Liver (tissue), 9 donors: ENCODE data around the gene PAWR. TPM values are rescaled to one million over a fixed set of nuclear protein-coding genes. Genes with fewer than 3 reads are reported as not detected.

Experiments
- DNase-seq: peaks from one replicate; pipeline ENCODE4 v3.0.0-alpha.2; 2017; ENCODE audit warnings: low spot score
- H3K27ac ChIP-seq, 2 donors: one replicate each; pipeline ENCODE4 v1.7.0; 2013; ENCODE audit warnings: inconsistent platforms in 2 of 2, low read length in 2 of 2, control low read depth in 1 of 2, low read depth in 1 of 2, mild to moderate bottlenecking in 1 of 2
- H3K27me3 ChIP-seq, 4 donors: one replicate each; pipeline versions ENCODE4 v1.6.1 to v1.7.0; 2013; ENCODE audit warnings: low read length in 3 of 4, inconsistent platforms in 1 of 4, mild to moderate bottlenecking in 1 of 4, moderate library complexity in 1 of 4; ENCODE audit not compliant: control insufficient read depth in 4 of 4, insufficient read depth in 4 of 4
- H3K36me3 ChIP-seq, 4 donors: one replicate each; pipeline versions ENCODE4 v1.6.1 to v1.7.0; 2013; ENCODE audit warnings: low read length in 3 of 4, mild to moderate bottlenecking in 3 of 4, low read depth in 1 of 4, moderate library complexity in 1 of 4; ENCODE audit not compliant: control insufficient read depth in 4 of 4, insufficient read depth in 3 of 4
- H3K4me1 ChIP-seq, 4 donors: one replicate each; pipeline versions ENCODE4 v1.6.1 to v1.7.0; 2013; ENCODE audit warnings: low read length in 3 of 4, mild to moderate bottlenecking in 3 of 4, moderate library complexity in 1 of 4; ENCODE audit not compliant: control insufficient read depth in 4 of 4, insufficient read depth in 4 of 4
- H3K4me3 ChIP-seq, 3 donors: one replicate each; pipeline versions ENCODE4 v1.6.1 to v1.7.0; 2013; ENCODE audit warnings: low read length in 3 of 3, control low read depth in 1 of 3, low read depth in 1 of 3, mild to moderate bottlenecking in 1 of 3
- H3K9ac ChIP-seq, 2 donors: one replicate each; pipeline ENCODE4 v1.7.0; 2013; ENCODE audit warnings: low read length in 2 of 2, mild to moderate bottlenecking in 2 of 2, moderate library complexity in 2 of 2, control low read depth in 1 of 2, low read depth in 1 of 2
- H3K9me3 ChIP-seq, 4 donors: one replicate each; pipeline versions ENCODE4 v1.6.1 to v1.7.0; 2013; ENCODE audit warnings: low read length in 3 of 4; ENCODE audit not compliant: control insufficient read depth in 4 of 4
- FOXA2 ChIP-seq: IDR thresholded peaks from 2 replicates; pipeline ENCODE4 v1.6.1; 2016; ENCODE audit warnings: antibody characterized with exemption
- GABPA ChIP-seq, 2 donors: IDR thresholded peaks in 1 of 2; conservative IDR thresholded peaks in 1 of 2; 2 replicates each; pipeline ENCODE4 v1.6.1; 2016; ENCODE audit warnings: antibody characterized with exemption in 2 of 2, mild to moderate bottlenecking in 1 of 2, moderate library complexity in 1 of 2
- HNF4G ChIP-seq: IDR thresholded peaks from 2 replicates; pipeline ENCODE4 v1.6.1; 2016; ENCODE audit warnings: antibody characterized with exemption
- JUND ChIP-seq, 2 donors: IDR thresholded peaks; 2 replicates each; pipeline ENCODE4 v1.6.1; 2016; ENCODE audit warnings: antibody characterized with exemption in 2 of 2
- RAD21 ChIP-seq, 2 donors: IDR thresholded peaks; 2 replicates each; pipeline ENCODE4 v1.6.1; 2016; ENCODE audit warnings: antibody characterized with exemption in 2 of 2, mild to moderate bottlenecking in 2 of 2
- RXRA ChIP-seq, 2 donors: IDR thresholded peaks; 2 replicates each; pipeline ENCODE4 v1.6.1; 2017 to 2018; ENCODE audit warnings: antibody characterized with exemption in 2 of 2, mild to moderate bottlenecking in 1 of 2
- SP1 ChIP-seq: IDR thresholded peaks from 2 replicates; pipeline ENCODE4 v1.6.1; 2018; ENCODE audit warnings: antibody characterized with exemption, mild to moderate bottlenecking
- TAF1 ChIP-seq: conservative IDR thresholded peaks from 2 replicates; pipeline ENCODE4 v1.6.1; 2016; ENCODE audit warnings: antibody characterized with exemption, mild to moderate bottlenecking
- YY1 ChIP-seq: IDR thresholded peaks from 2 replicates; pipeline ENCODE4 v1.6.1; 2016; ENCODE audit warnings: antibody characterized with exemption, mild to moderate bottlenecking
- WGBS: extraction: QIAGEN DNeasy Blood & Tissue Kit; methylation state at CpG from one replicate; pipeline ENCODE4 v1.1.7; 2013; 5-methylcytosine and 5-hydroxymethylcytosine counted together
- polyA plus RNA-seq, 2 donors: library from polyadenylated mRNA; stranded (reverse) in 1 of 2; unstranded in 1 of 2; fragments of 200-250 nt in 1 of 2; fragments of >200 nt in 1 of 2; fragmentation: Nextera tagmentation in 1 of 2; extraction: Ambion mirVana in 1 of 2; gene quantifications; one replicate each; pipeline versions ENCODE4 v1.2.1 to v1.2.3, GENCODE V29; 2013 to 2015
- total RNA-seq, 2 donors: library from RNA; depleted of rRNA; stranded (reverse); fragments of >200 nt; gene quantifications; one replicate each; pipeline ENCODE4 v1.2.3, GENCODE V29; 2014
- TF ChIP-seq, protein P1 (sequence below): fragments of 150-350 bp; IDR thresholded peaks from 2 replicates; pipeline ENCODE4 v1.5.1; 2017; ENCODE audit warnings: improper control_type of control experiment, low read depth, low read length; ENCODE audit not compliant: missing input control
- TF ChIP-seq, protein P2 (sequence below): IDR thresholded peaks from 2 replicates; pipeline ENCODE4 v1.6.1; 2016; ENCODE audit warnings: antibody characterized with exemption
- TF ChIP-seq, protein P3 (sequence below): IDR thresholded peaks from 2 replicates; pipeline ENCODE4 v1.6.1; 2016; ENCODE audit warnings: antibody characterized with exemption
- TF ChIP-seq, protein P4 (sequence below): IDR thresholded peaks from 2 replicates; pipeline ENCODE4 v1.6.1; 2016; ENCODE audit warnings: antibody characterized with exemption, mild to moderate bottlenecking
- donor health status: healthy.
- donor health status: healthy.
- donor health status: healthy.
- donor health status: healthy.
- donor health status: healthy.

The PAWR gene
- total and polyA plus RNA-seq, 4 donors: 6.1 to 24.1 (median 9.9) TPM

DNA sequence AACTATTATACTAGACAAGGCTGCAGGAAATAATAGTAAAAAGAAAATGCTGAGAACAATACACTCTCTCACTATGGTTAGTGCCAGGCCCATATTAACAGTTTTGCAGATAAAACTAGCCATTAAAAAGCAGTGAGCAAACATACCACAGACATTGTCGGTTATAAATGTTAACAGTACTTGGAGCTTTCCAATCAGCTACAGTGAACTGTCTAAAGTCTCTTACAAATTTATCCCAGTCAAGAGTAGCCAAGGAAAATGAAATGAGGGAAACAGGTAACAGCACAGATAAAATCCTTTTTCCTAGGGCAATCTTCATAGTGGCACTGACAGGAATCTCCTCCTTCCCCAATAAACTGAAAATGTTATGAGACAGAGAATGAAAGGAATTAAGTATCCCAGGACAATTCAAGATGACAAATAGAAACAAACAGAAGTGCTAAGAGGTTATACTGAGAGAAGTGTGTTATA, 30.8 kb downstream of the PAWR start:
- no peaks in the 10 kb centered on the region for H3K9me3 ChIP-seq
- no peak overlapping the region for H3K9ac ChIP-seq
- no peaks in the 10 kb centered on the region for H3K27me3 ChIP-seq
- no peak for DNase-seq
- H3K4me3 ChIP-seq: no peak overlapping the region
- no peaks in the 10 kb centered on the region for H3K36me3 ChIP-seq
- TF ChIP-seq, protein P1, sequence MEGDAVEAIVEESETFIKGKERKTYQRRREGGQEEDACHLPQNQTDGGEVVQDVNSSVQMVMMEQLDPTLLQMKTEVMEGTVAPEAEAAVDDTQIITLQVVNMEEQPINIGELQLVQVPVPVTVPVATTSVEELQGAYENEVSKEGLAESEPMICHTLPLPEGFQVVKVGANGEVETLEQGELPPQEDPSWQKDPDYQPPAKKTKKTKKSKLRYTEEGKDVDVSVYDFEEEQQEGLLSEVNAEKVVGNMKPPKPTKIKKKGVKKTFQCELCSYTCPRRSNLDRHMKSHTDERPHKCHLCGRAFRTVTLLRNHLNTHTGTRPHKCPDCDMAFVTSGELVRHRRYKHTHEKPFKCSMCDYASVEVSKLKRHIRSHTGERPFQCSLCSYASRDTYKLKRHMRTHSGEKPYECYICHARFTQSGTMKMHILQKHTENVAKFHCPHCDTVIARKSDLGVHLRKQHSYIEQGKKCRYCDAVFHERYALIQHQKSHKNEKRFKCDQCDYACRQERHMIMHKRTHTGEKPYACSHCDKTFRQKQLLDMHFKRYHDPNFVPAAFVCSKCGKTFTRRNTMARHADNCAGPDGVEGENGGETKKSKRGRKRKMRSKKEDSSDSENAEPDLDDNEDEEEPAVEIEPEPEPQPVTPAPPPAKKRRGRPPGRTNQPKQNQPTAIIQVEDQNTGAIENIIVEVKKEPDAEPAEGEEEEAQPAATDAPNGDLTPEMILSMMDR: no peak
- no peaks in the 10 kb centered on the region for H3K4me1 ChIP-seq
- WGBS: 24% methylated on average over 1 of the region's 1 CpG
- no peak overlapping the region for H3K27ac ChIP-seq

DNA sequence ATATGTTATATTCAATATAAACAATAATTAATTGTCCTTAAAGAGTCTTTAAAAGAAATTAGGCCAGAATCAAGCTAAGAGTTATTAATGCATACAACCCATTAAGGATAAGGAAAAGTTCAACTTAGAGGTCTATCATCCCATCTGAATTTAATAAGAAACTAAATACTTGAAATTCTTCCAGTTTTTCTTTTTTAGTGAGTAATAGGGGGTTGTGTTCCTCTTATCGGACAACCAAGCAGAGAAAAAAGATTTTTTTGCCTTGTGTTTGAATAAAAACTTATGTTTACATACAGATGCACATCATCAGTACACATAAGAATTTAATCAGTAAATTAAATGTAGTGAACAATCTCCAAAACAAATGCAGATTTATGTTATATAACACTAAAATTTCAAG, 32.5 kb downstream of the PAWR start:
- Histone ChIP-seq H3K36me3 (no peaks in the 10 kb centered on the region), H3K9me3 (no peaks in the 10 kb centered on the region), H3K27me3 (no peaks in the 10 kb centered on the region), H3K4me3 (no peak overlapping the region), H3K4me1 (no peaks in the 10 kb centered on the region), H3K9ac (no peak overlapping the region), H3K27ac (no peak overlapping the region)
- DNase-seq: no peak
- no peak for TF ChIP-seq JUND (IDR thresholded peaks at IDR 0.05)
- TF ChIP-seq, protein P2, sequence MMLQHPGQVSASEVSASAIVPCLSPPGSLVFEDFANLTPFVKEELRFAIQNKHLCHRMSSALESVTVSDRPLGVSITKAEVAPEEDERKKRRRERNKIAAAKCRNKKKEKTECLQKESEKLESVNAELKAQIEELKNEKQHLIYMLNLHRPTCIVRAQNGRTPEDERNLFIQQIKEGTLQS: no peak
- TF ChIP-seq SP1: no peak
- no peak for TF ChIP-seq FOXA2
- TF ChIP-seq HNF4G: no peak
- TF ChIP-seq YY1: no peak
- no peak for TF ChIP-seq GABPA (IDR thresholded peaks at IDR 0.05 in 1 of 2, conservative IDR thresholded peaks at IDR 0.05 in 1 of 2)
- TF ChIP-seq, protein P3, sequence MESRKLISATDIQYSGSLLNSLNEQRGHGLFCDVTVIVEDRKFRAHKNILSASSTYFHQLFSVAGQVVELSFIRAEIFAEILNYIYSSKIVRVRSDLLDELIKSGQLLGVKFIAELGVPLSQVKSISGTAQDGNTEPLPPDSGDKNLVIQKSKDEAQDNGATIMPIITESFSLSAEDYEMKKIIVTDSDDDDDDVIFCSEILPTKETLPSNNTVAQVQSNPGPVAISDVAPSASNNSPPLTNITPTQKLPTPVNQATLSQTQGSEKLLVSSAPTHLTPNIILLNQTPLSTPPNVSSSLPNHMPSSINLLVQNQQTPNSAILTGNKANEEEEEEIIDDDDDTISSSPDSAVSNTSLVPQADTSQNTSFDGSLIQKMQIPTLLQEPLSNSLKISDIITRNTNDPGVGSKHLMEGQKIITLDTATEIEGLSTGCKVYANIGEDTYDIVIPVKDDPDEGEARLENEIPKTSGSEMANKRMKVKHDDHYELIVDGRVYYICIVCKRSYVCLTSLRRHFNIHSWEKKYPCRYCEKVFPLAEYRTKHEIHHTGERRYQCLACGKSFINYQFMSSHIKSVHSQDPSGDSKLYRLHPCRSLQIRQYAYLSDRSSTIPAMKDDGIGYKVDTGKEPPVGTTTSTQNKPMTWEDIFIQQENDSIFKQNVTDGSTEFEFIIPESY: no peak
- TF ChIP-seq TAF1: no peak
- TF ChIP-seq, protein P1: no peak
- TF ChIP-seq RXRA (IDR thresholded peaks at IDR 0.05): no peak
- TF ChIP-seq, protein P4, sequence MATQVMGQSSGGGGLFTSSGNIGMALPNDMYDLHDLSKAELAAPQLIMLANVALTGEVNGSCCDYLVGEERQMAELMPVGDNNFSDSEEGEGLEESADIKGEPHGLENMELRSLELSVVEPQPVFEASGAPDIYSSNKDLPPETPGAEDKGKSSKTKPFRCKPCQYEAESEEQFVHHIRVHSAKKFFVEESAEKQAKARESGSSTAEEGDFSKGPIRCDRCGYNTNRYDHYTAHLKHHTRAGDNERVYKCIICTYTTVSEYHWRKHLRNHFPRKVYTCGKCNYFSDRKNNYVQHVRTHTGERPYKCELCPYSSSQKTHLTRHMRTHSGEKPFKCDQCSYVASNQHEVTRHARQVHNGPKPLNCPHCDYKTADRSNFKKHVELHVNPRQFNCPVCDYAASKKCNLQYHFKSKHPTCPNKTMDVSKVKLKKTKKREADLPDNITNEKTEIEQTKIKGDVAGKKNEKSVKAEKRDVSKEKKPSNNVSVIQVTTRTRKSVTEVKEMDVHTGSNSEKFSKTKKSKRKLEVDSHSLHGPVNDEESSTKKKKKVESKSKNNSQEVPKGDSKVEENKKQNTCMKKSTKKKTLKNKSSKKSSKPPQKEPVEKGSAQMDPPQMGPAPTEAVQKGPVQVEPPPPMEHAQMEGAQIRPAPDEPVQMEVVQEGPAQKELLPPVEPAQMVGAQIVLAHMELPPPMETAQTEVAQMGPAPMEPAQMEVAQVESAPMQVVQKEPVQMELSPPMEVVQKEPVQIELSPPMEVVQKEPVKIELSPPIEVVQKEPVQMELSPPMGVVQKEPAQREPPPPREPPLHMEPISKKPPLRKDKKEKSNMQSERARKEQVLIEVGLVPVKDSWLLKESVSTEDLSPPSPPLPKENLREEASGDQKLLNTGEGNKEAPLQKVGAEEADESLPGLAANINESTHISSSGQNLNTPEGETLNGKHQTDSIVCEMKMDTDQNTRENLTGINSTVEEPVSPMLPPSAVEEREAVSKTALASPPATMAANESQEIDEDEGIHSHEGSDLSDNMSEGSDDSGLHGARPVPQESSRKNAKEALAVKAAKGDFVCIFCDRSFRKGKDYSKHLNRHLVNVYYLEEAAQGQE: no peak
- no peak for TF ChIP-seq RAD21 (IDR thresholded peaks at IDR 0.05)
- WGBS: 70% methylated on average over 1 of the region's 1 CpG
